Epithelial cell of esophagus (primary cell): Measurements from ENCODE around the gene GNPTAB.

ENCODE experiments used
- DNase-seq: peaks from one replicate; pipeline ENCODE4 v3.0.0; 2010; ENCODE audit warnings: low read depth
- H3K4me3 ChIP-seq: 2 replicates; pipeline ENCODE4 v1.5.1; 2011; ENCODE audit warnings: mild to moderate bottlenecking, low read length, control low read depth
- CTCF ChIP-seq: IDR thresholded peaks from 2 replicates; pipeline ENCODE4 v1.5.1; 2011; ENCODE audit warnings: low read depth, mild to moderate bottlenecking, low read length, control low read depth, inconsistent platforms; ENCODE audit not compliant: insufficient read depth; ENCODE audit errors: missing control alignments

GNPTAB gene

GRCh38 chr12:101707131-101707782, 123.5 kb downstream of the GNPTAB start:
- H3K4me3 ChIP-seq = no peak overlapping the region
- no peak for TF ChIP-seq CTCF
- DNase-seq = no peak

- H3K4me3 ChIP-seq = no peak overlapping the region
- TF ChIP-seq CTCF = no peak
- DNase-seq = no peak
These were observed 124.4 kb downstream of the GNPTAB start for GRCh38 chr12:101706403-101706802.

- no peak for DNase-seq
- no peak overlapping the region for H3K4me3 ChIP-seq
- no peak for TF ChIP-seq CTCF
These were observed 127.3 kb downstream of the GNPTAB start for GRCh38 chr12:101703487-101703886.

GRCh38 chr12:101700299-101700820, 130.4 kb downstream of the GNPTAB start:
- TF ChIP-seq CTCF = no peak
- no peak overlapping the region for H3K4me3 ChIP-seq
- no peak for DNase-seq

GRCh38 chr12:101698800-101699347, 131.9 kb downstream of the GNPTAB start:
- DNase-seq = no peak
- peak overlapping the region; percentile 62 for H3K4me3 ChIP-seq
- TF ChIP-seq CTCF = peak; percentile 0

- peak; percentile 2 for TF ChIP-seq CTCF
- peak overlapping the region; percentile 62 for H3K4me3 ChIP-seq
- DNase-seq = peak; percentile 40
These were observed 132.6 kb downstream of the GNPTAB start for GRCh38 chr12:101697930-101698799.
